T-helper 1 cell treated with Interleukin-12 subunit alpha and Interleukin-12 subunit beta and Interleukin-4 antibody, amounts not matched to agents 30 μg/mL and 1 μg/mL, for 36 hours (primary cell): ENCODE data around the gene C4B.
"Not testable (repeated sequence)": the region's sequence is repeated elsewhere in the genome, so short reads cannot be mapped to it uniquely, and the experiment has no call there.

Experiments used
- H3K27ac Mint-ChIP-seq: one replicate; pipeline ENCODE4 v1.8.0; 2021; ENCODE audit warnings: mild to moderate bottlenecking, mixed read lengths
- H3K27me3 Mint-ChIP-seq: one replicate; pipeline ENCODE4 v1.8.0; 2021; ENCODE audit warnings: low read depth, mixed read lengths
- H3K36me3 Mint-ChIP-seq: one replicate; pipeline ENCODE4 v1.8.0; 2021; ENCODE audit warnings: low read depth, mixed read lengths
- H3K4me1 Mint-ChIP-seq: one replicate; pipeline ENCODE4 v1.8.0; 2021; ENCODE audit warnings: low read depth, mixed read lengths
- H3K4me3 Mint-ChIP-seq: one replicate; pipeline ENCODE4 v1.8.0; 2021; ENCODE audit warnings: mild to moderate bottlenecking, moderate library complexity, mixed read lengths
- H3K9me3 Mint-ChIP-seq: one replicate; pipeline ENCODE4 v1.8.0; 2021; ENCODE audit warnings: mixed read lengths

C4B gene

GRCh38 chr6:32049736-32050135, 35.1 kb downstream of the C4B start:
- H3K4me3 Mint-ChIP-seq, H3K9me3 Mint-ChIP-seq, H3K36me3 Mint-ChIP-seq, H3K27ac Mint-ChIP-seq, H3K27me3 Mint-ChIP-seq, H3K4me1 Mint-ChIP-seq: not testable (repeated sequence)

- H3K4me1 Mint-ChIP-seq = no peaks in the 10 kb centered on the region
- no peaks in the 10 kb centered on the region for H3K36me3 Mint-ChIP-seq
- H3K27ac Mint-ChIP-seq = no peak overlapping the region
- H3K4me3 Mint-ChIP-seq = no peak overlapping the region
- no peaks in the 10 kb centered on the region for H3K27me3 Mint-ChIP-seq
- no peaks in the 10 kb centered on the region for H3K9me3 Mint-ChIP-seq
Observed at GRCh38 chr6:32050562-32050961, 36.0 kb downstream of the C4B start.

- not testable (repeated sequence) for H3K4me3 Mint-ChIP-seq, H3K27me3 Mint-ChIP-seq, H3K9me3 Mint-ChIP-seq, H3K27ac Mint-ChIP-seq, H3K36me3 Mint-ChIP-seq, H3K4me1 Mint-ChIP-seq
Observed at GRCh38 chr6:32052626-32053025, 38.0 kb downstream of the C4B start.

- not testable (repeated sequence) for H3K4me3 Mint-ChIP-seq, H3K36me3 Mint-ChIP-seq, H3K27ac Mint-ChIP-seq, H3K27me3 Mint-ChIP-seq, H3K4me1 Mint-ChIP-seq, H3K9me3 Mint-ChIP-seq
Observed at GRCh38 chr6:32053314-32053713, 38.7 kb downstream of the C4B start.

- H3K4me3 Mint-ChIP-seq, H3K27ac Mint-ChIP-seq, H3K9me3 Mint-ChIP-seq, H3K4me1 Mint-ChIP-seq, H3K27me3 Mint-ChIP-seq, H3K36me3 Mint-ChIP-seq: not testable (repeated sequence)
Observed at GRCh38 chr6:32055756-32056155, 41.2 kb downstream of the C4B start.

- H3K4me1 Mint-ChIP-seq = no peaks in the 10 kb centered on the region
- no peaks in the 10 kb centered on the region for H3K9me3 Mint-ChIP-seq
- no peaks in the 10 kb centered on the region for H3K36me3 Mint-ChIP-seq
- H3K4me3 Mint-ChIP-seq = no peak overlapping the region
- no peak overlapping the region for H3K27ac Mint-ChIP-seq
- H3K27me3 Mint-ChIP-seq = no peaks in the 10 kb centered on the region
Observed at GRCh38 chr6:32056254-32056653, 41.7 kb downstream of the C4B start.

GRCh38 chr6:32057966-32058365, 43.4 kb downstream of the C4B start:
- Mint-ChIP-seq H3K36me3 (no peaks in the 10 kb centered on the region), H3K27me3 (no peaks in the 10 kb centered on the region)

GRCh38 chr6:32058511-32058963, 43.9 kb downstream of the C4B start:
- no peak overlapping the region for H3K4me3 Mint-ChIP-seq
- H3K36me3 Mint-ChIP-seq = no peaks in the 10 kb centered on the region
- no peaks in the 10 kb centered on the region for H3K9me3 Mint-ChIP-seq
- H3K27me3 Mint-ChIP-seq = no peaks in the 10 kb centered on the region
- H3K4me1 Mint-ChIP-seq = no peaks in the 10 kb centered on the region
- H3K27ac Mint-ChIP-seq = no peak overlapping the region

More at GRCh38 chr6:32057966-32058365, 43.4 kb downstream of the C4B start:
- H3K4me1 Mint-ChIP-seq = no peaks in the 10 kb centered on the region
- no peaks in the 10 kb centered on the region for H3K9me3 Mint-ChIP-seq
- H3K4me3 Mint-ChIP-seq = no peak overlapping the region
- H3K27ac Mint-ChIP-seq = no peak overlapping the region

GRCh38 chr6:32060966-32061655, 46.5 kb downstream of the C4B start:
- H3K9me3 Mint-ChIP-seq = no peaks in the 10 kb centered on the region
- H3K27ac Mint-ChIP-seq = no peak overlapping the region
- no peaks in the 10 kb centered on the region for H3K4me1 Mint-ChIP-seq
- H3K27me3 Mint-ChIP-seq = peaks cover 3% of the 10 kb centered on the region
- no peaks in the 10 kb centered on the region for H3K36me3 Mint-ChIP-seq
- H3K4me3 Mint-ChIP-seq = no peak overlapping the region

- Mint-ChIP-seq H3K4me3 (no peak overlapping the region), H3K27ac (no peak overlapping the region), H3K4me1 (no peaks in the 10 kb centered on the region), H3K36me3 (no peaks in the 10 kb centered on the region), H3K9me3 (no peaks in the 10 kb centered on the region), H3K27me3 (peaks cover 3% of the 10 kb centered on the region)
Observed at GRCh38 chr6:32064706-32065105, 50.1 kb downstream of the C4B start.

- not testable (repeated sequence) for H3K36me3 Mint-ChIP-seq
Observed at GRCh38 chr6:32067521-32067920, 52.9 kb downstream of the C4B start.

GRCh38 chr6:32068315-32068714, 53.7 kb downstream of the C4B start:
- not testable (repeated sequence) for H3K9me3 Mint-ChIP-seq, H3K27ac Mint-ChIP-seq, H3K4me1 Mint-ChIP-seq, H3K27me3 Mint-ChIP-seq, H3K36me3 Mint-ChIP-seq, H3K4me3 Mint-ChIP-seq

More at GRCh38 chr6:32067521-32067920, 52.9 kb downstream of the C4B start:
- not testable (repeated sequence) for H3K4me3 Mint-ChIP-seq, H3K9me3 Mint-ChIP-seq, H3K27me3 Mint-ChIP-seq, H3K27ac Mint-ChIP-seq, H3K4me1 Mint-ChIP-seq

GRCh38 chr6:32068867-32069266, 54.3 kb downstream of the C4B start:
- peaks cover 3% of the 10 kb centered on the region for H3K27me3 Mint-ChIP-seq
- H3K9me3 Mint-ChIP-seq = no peaks in the 10 kb centered on the region
- no peaks in the 10 kb centered on the region for H3K4me1 Mint-ChIP-seq
- no peaks in the 10 kb centered on the region for H3K36me3 Mint-ChIP-seq
- H3K4me3 Mint-ChIP-seq = no peak overlapping the region
- H3K27ac Mint-ChIP-seq = no peak overlapping the region

GRCh38 chr6:32069460-32069859, 54.9 kb downstream of the C4B start:
- peaks cover 3% of the 10 kb centered on the region for H3K27me3 Mint-ChIP-seq
- H3K36me3 Mint-ChIP-seq = no peaks in the 10 kb centered on the region
- no peak overlapping the region for H3K4me3 Mint-ChIP-seq
- H3K4me1 Mint-ChIP-seq = no peaks in the 10 kb centered on the region
- H3K27ac Mint-ChIP-seq = no peak overlapping the region
- H3K9me3 Mint-ChIP-seq = no peaks in the 10 kb centered on the region

GRCh38 chr6:32069878-32070515, 55.4 kb downstream of the C4B start:
- H3K4me3 Mint-ChIP-seq = no peak overlapping the region
- H3K9me3 Mint-ChIP-seq = no peaks in the 10 kb centered on the region
- H3K27me3 Mint-ChIP-seq = peaks cover 3% of the 10 kb centered on the region
- H3K4me1 Mint-ChIP-seq = no peaks in the 10 kb centered on the region
- no peak overlapping the region for H3K27ac Mint-ChIP-seq
- H3K36me3 Mint-ChIP-seq = no peaks in the 10 kb centered on the region
